ENCODE data around the gene STX2.
"Not testable (repeated sequence)": the region's sequence is repeated elsewhere in the genome, so short reads cannot be mapped to it uniquely, and the experiment has no call there.

The STX2 gene

DNA sequence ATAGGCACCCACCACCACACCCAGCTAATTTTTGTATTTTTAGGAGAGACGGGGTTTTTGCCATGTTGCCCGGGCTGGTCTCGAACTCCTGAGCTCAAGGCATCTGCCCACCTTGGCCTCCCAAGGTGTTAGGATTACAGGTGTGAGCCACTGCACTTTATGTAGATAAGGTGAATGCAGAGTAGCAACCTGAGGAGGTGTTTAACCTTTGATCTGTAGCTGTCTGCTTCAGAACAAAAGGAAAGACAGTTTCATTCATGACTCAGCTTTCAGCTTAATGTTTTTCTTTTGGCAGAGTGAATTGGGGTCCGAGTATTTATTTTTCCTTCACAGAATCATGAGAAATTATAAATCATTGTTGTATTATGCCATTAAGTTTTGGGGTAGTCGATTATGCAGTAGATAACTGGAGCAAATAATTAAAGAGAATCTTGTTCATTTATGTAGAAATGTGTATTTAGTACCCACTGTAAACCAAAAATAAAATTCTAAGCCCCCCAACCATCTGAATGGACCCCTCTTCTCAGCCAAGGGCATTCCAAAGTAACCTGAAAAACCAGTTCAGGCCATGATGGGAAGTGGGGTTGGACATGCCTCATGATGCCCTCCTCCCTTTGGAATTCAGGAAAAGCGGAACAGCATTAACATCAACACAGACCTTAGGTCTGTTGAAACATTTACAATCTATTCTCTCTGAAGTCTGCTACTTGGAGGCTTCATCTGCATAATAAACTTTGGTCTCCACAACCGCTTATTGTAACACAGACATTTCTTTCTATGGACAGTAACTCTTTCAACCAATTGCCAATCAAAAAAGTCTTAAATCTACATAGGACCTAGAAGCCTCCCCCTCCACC, 10.7 kb upstream of the STX2 start:
- no peaks in the 10 kb centered on the region for H3K36me3 Mint-ChIP-seq
- no peak overlapping the region for H3K27ac Mint-ChIP-seq
- H3K4me1 Mint-ChIP-seq = no peaks in the 10 kb centered on the region
- no peak overlapping the region for H3K4me3 Mint-ChIP-seq
- no peak for ATAC-seq
- no peak for DNase-seq (ENCODE audit: low spot score in 2 of 2)
- H3K9me3 Mint-ChIP-seq = no peaks in the 10 kb centered on the region

DNA sequence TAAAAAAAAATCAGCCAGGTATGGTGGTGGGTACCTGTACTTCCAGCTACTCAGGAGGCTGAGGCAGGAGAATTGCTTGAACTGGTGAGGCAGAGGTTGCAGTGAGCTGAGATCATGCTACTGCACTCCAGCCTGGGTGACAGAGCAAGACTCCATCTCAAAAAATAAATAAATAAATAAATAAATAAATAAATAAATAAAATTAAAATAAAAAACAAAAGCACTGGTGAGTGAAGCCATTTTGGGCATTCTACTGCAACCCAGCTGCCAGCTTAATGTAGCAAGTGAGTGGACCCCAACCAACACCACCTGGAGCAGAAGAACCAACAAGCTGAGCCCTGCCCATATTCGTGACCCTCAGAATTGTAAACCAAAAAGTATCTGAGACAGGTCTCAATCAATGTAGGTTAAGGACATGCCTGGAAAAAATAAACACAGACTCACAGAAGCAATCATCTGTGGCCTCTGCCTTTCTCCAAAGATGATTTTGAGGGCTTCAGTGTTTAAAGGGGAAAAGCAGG, 9.8 kb upstream of the STX2 start:
- DNase-seq (ENCODE audit: low spot score in 2 of 2); H3K4me3 Mint-ChIP-seq; H3K9me3 Mint-ChIP-seq; ATAC-seq; H3K36me3 Mint-ChIP-seq; H3K27ac Mint-ChIP-seq; H3K4me1 Mint-ChIP-seq: not testable (repeated sequence)

DNA sequence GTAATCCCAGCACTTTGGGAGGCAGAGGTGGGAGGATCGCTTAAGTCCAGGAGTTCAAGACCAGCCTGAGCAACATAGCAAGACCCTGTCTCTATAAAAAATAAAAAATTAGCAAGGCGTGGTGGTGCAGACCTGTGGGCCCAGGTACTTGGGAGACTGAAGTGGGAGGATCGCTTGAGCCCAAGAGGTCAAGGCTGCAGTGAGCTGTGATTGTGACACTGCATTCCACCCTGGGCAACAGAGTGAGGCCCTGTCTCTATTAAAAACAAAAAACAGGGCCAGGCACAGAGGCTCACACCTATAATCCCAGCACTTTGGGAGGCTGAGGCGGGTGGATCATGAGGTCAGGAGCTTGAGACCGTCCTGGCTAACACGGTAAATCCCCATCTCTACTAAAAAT, 9.1 kb upstream of the STX2 start:
- not testable (repeated sequence) for H3K27ac Mint-ChIP-seq; H3K9me3 Mint-ChIP-seq; ATAC-seq; DNase-seq (ENCODE audit: low spot score in 2 of 2); H3K4me1 Mint-ChIP-seq; H3K4me3 Mint-ChIP-seq; H3K36me3 Mint-ChIP-seq

DNA sequence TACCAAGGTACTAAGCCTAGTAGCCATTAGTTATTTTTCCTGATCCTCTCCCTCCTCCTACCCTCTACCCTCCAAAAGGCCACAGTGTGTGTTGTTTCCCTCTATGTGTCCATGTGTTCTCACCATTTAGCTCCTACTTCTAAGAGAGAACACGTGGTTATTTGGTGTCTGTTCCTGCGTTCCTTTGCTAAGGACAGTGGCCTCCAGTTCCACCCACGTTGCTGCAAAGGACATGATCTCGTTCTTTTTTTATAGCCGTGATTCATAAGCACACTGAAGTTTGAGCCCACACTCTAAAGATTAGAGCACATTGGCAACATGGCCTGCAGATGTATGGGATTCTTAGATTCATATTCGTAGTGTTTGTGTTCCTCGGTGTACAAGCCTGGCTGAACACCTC, 8.1 kb upstream of the STX2 start:
- no peak overlapping the region for H3K27ac Mint-ChIP-seq
- DNase-seq (ENCODE audit: low spot score in 2 of 2) = no peak
- no peaks in the 10 kb centered on the region for H3K36me3 Mint-ChIP-seq

DNA sequence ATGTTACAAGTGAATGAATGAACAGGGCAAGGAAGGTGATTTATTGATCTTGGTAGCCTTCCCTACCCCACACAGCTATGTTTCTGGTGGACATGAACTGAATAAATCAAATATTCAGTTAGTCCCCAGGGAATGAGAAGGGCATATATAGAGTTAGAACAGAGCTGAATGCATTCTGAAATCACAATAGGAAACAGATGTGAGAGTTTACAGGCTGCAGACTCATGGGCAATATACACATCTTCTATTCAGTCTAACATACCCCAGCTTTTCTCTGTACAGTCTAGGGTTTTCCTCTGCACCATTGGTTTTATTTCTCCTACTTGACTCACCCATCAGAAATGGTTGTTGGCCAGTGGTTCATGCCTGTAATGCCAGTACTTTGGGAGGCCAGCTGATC, 7.3 kb upstream of the STX2 start:
- no peaks in the 10 kb centered on the region for H3K36me3 Mint-ChIP-seq
- H3K4me1 Mint-ChIP-seq = no peaks in the 10 kb centered on the region
- no peak for DNase-seq (ENCODE audit: low spot score in 2 of 2)
- no peak overlapping the region for H3K27ac Mint-ChIP-seq
- H3K4me3 Mint-ChIP-seq = no peak overlapping the region
- no peaks in the 10 kb centered on the region for H3K9me3 Mint-ChIP-seq
- ATAC-seq = no peak

More for the DNA sequence above, 8.1 kb upstream of the STX2 start:
- Mint-ChIP-seq H3K9me3 (no peaks in the 10 kb centered on the region), H3K4me1 (no peaks in the 10 kb centered on the region), H3K4me3 (no peak overlapping the region)
- no peak for ATAC-seq

DNA sequence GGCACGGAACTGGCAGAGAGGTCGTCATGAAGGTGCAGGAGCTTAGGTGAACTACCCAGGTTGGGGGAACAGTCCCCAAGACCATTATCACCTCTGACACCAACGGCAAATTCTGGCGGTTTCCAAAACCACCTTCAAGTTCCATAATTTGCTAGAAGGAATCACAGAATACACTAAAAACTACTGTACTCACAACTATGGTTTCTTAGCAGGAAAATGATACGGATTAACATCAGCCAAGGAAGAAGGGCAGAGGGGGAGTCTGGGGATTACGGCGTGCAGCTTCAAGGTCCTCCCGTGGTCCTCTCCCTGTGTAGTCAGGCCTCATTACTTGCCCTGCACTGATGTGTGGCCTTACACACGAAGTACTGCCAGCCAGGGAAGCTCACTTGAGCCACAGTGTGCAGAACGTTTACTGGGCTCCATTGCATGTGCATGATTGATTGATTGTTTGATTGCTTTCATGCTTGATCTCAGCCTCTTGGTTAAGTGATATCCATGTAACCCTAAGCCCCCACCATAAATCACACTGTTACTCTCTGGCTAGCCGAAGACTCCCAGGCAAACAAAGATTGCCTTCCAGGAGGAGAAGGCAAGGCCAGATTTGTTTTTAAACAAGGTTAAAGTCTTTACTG, 837 bp upstream of the STX2 start:
- H3K4me3 Mint-ChIP-seq = peak overlapping the region; percentile 75
- H3K9me3 Mint-ChIP-seq = no peaks in the 10 kb centered on the region
- ATAC-seq = no peak
- H3K27ac Mint-ChIP-seq = peak overlapping the region; percentile 52
- H3K4me1 Mint-ChIP-seq = peaks cover 29% of the 10 kb centered on the region
- peaks cover 4% of the 10 kb centered on the region for H3K36me3 Mint-ChIP-seq
- no peak for DNase-seq (ENCODE audit: low spot score in 2 of 2)

DNA sequence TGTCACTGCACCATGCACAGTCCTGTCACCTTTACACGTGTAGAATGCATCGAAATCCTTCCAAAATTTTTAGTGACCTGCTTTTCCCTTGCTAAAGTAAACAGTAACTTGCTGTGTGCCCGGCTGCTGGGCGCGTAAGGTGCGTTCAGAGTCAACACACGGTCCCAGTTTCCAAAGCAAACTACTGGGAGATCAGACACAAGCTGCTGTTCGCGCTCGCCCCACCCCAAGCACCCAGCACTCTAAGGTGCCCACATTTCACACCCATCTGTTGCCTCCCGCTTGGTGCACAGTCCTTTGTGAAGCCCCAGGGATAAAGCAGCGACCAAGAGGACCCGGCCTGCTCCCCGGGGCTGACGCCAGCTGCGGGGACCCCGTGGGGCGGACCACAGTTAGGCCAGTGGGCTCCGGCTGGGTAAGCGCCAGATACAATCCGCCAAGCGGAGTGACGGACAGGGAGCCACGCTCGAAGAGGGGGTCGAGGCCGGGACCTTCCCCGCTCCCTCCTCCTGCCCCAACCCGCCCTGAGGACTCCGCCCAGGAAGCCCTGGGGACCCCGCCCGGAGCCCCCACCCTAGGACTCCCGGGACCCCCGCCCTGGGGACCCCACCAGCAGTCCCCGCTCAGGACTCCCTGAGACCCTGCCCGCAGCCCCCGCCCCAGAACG, 633 bp downstream of the STX2 start:
- peak; percentile 26 to 68 for DNase-seq (ENCODE audit: low spot score in 2 of 2)
- peak overlapping the region; percentile 75 for H3K4me3 Mint-ChIP-seq

DNA sequence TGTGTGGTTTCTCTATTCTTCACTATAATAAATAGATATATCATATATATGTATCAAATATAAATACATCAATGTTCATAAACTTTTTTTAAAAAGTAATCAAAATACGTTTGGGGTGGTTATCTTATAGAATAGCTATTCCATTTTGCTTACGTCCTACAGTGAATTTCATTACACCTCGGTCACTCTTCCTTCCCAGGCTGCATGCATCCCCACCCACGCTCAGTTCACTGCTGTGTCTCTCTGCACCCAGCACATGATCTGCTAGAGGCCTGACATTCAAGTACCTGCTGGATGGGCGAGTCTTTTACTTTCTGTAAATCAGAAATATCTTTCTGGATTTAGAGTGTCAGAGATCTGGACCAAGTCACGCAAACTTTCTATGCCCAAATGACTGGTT, 3.6 kb downstream of the STX2 start:
- ATAC-seq (no peak), DNase-seq (ENCODE audit: low spot score in 2 of 2) (no peak)
- Mint-ChIP-seq H3K36me3 (peaks cover 7% of the 10 kb centered on the region), H3K4me1 (peaks cover 51% of the 10 kb centered on the region), H3K27ac (no peak overlapping the region), H3K9me3 (no peaks in the 10 kb centered on the region), H3K4me3 (no peak overlapping the region)

More for the DNA sequence above, 633 bp downstream of the STX2 start:
- ATAC-seq = peak; percentile 55
- H3K27ac Mint-ChIP-seq = peak overlapping the region; percentile 72
- H3K36me3 Mint-ChIP-seq = peaks cover 11% of the 10 kb centered on the region
- H3K4me1 Mint-ChIP-seq = peaks cover 34% of the 10 kb centered on the region
- H3K9me3 Mint-ChIP-seq = no peaks in the 10 kb centered on the region

DNA sequence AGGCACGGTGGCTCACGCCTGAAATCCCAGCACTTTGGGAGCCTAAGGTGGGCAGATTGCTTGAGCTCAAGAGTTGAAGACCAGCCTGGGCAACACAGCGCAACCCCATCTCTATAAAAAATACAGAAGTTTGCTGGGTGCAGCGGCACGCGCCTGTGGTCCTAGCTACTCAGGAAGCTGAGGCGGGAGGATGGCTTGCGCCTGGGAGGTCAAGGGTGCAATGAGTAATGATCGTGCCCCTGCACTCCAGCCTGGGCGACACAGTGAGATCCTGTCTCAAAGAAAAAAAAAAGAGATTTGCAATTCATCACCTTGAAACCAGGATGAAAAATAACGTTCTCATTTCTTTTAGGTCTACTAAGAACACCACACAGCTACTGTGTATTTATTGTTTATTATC, 4.0 kb downstream of the STX2 start:
- DNase-seq (ENCODE audit: low spot score in 2 of 2) (no peak), ATAC-seq (no peak)
- Mint-ChIP-seq H3K4me3 (no peak overlapping the region), H3K27ac (no peak overlapping the region), H3K9me3 (no peaks in the 10 kb centered on the region), H3K36me3 (peaks cover 7% of the 10 kb centered on the region), H3K4me1 (peaks cover 54% of the 10 kb centered on the region)

DNA sequence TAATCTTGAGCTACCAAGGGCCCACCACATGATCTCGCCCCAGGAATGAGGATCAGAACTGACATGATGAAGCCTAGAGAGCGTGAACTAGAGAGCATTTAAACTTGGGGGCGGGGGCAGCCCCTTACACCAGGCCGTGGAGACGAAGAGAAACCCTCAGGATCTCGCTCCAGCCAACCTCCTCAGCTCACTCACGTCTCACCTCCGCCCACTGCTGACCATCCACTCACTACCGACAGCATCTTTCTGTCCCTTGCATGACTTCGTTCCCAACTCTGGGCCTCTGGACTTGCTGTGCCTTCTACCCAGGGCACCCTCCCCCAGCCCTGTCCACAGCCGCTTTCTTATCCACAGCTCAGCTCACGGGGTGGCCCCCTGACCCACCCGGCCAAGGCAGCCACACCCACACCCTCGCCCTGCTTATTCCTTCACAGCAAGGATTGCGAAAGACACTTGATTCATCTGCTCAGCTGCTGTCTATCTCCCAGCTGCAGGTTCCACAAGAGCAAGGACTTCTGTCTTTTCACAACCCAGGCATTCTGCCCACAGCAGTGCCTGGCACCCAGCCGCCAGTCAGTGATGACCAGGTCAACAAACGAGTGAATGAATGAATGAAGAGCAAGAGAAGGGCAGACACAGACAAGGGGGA, 6.4 kb downstream of the STX2 start:
- Mint-ChIP-seq H3K4me3 (no peak overlapping the region), H3K9me3 (no peaks in the 10 kb centered on the region), H3K36me3 (peaks cover 7% of the 10 kb centered on the region), H3K27ac (peak overlapping the region; percentile 60), H3K4me1 (peaks cover 40% of the 10 kb centered on the region)
- ATAC-seq (peak; percentile 39), DNase-seq (ENCODE audit: low spot score in 2 of 2) (no peak)

DNA sequence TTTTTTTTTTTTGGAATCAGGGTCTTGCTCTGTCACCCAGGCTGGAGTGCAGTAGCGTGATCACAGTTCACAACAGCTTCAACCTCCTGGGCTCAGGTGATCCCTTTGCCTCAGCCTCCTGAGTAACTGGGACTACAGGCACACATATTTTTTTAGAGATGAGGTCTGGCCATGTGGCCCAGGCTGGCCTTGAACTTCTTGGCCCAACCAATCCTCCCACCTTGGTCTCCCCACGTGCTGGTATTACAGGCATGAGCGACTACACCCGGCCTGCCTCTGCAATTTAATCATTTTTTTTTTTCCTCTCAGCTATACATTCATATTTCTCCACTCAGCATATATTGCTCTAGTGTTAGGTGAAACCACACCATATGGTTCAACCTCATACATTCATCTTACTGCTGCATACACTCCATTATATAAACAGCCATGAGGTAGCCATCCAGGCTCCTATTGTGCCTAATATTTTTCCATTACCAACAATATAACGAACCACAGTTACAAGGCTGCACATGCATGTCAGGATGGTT, 7.1 kb downstream of the STX2 start:
- Mint-ChIP-seq H3K27ac (peak overlapping the region; percentile 60), H3K36me3 (peaks cover 7% of the 10 kb centered on the region), H3K9me3 (no peaks in the 10 kb centered on the region), H3K4me3 (no peak overlapping the region), H3K4me1 (peaks cover 41% of the 10 kb centered on the region)
- DNase-seq (ENCODE audit: low spot score in 2 of 2) (no peak), ATAC-seq (no peak)

DNA sequence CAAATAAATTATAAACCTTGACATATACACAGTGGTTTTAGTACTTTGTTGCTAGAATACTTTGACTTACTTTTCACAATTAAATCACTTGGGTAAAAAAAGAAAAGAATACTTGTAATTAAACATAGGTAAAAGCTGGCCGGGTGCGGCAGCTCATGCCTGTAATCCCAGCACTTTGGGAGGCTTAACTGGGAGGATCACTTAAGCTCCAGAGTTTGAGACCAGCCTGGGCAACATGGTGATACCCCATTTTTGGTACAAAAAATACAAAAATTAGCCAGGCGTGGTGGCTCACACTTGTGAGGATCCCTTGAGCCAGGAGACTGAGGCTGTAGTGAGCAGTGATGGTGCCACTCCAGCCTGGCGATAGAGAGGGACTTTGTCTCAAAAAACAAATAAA, 7.8 kb downstream of the STX2 start:
- Mint-ChIP-seq H3K4me1 (peaks cover 41% of the 10 kb centered on the region), H3K27ac (no peak overlapping the region), H3K9me3 (no peaks in the 10 kb centered on the region), H3K36me3 (peaks cover 9% of the 10 kb centered on the region), H3K4me3 (no peak overlapping the region)
- DNase-seq (ENCODE audit: low spot score in 2 of 2) = no peak
- no peak for ATAC-seq

DNA sequence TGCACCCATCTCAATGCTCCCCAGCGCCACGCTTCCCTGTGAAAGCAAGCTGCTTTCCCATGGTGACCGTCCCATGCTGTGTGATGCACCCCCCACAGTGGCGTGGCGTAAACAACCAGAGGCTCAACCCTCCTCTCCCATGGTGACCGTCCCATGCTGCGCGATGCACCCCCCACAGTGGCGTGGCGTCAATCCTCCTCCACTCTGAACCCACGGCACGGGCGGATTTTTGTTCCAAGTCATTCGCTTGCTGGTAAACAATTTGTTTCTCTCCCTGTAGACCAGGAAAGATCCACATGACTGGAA, 8.9 kb downstream of the STX2 start:
- no peak overlapping the region for H3K27ac Mint-ChIP-seq
- peaks cover 40% of the 10 kb centered on the region for H3K4me1 Mint-ChIP-seq
- peaks cover 15% of the 10 kb centered on the region for H3K36me3 Mint-ChIP-seq
- H3K4me3 Mint-ChIP-seq = no peak overlapping the region
- DNase-seq (ENCODE audit: low spot score in 2 of 2) (no peak), ATAC-seq (no peak)
- no peaks in the 10 kb centered on the region for H3K9me3 Mint-ChIP-seq

DNA sequence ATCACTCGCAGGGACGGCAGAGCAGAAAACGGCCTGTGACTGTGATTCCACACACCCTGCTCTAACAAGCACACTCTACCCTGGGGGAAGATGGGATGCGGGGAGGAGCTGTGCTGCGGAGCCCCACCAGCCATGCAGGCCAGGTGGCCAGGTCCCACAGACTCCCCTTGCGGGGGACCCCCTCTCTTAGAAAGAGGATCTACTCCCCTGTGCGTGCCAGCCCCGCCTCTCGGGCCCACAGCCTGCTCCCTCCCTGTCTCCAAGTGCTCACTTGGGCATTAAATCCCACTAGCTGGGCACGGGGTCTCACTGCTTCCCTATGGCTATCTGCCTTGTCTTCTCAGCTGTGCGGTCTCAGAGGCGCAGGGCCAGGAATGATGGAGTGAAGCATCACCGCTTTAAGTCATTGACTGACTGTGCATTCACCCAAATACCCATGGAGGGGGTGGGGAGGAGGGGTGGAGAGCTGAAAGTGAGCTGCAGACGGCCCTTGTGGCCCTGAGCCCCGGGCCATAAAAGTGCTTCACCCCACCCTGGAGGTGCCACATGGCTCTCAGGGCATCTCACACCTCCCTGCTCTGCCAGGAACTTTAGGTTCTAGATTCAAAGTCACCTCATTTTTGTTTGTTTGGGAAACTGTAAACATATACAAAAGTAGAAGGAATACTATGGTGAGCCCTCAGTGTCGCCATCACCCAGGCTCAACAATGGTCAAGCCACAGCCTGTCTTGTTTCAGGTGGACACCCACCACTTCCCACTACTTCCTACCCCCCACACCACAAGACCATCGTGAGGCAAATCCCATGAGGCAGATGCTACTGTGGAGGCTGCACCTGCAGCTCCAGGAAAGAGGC, 9.4 kb downstream of the STX2 start:
- Mint-ChIP-seq H3K9me3 (no peaks in the 10 kb centered on the region), H3K27ac (no peak overlapping the region), H3K36me3 (peaks cover 15% of the 10 kb centered on the region), H3K4me1 (peaks cover 40% of the 10 kb centered on the region), H3K4me3 (no peak overlapping the region)
- no peak for DNase-seq (ENCODE audit: low spot score in 2 of 2)
- ATAC-seq = no peak
